HEK293T (cell line): ENCODE measurements around the gene B3GALNT1.

Experiments
- ARNT ChIP-seq: fragments of 450-650 bp; IDR thresholded peaks from 2 replicates; pipeline ENCODE4 v1.6.1; 2017; ENCODE audit warnings: mild to moderate bottlenecking
- BHLHE40 ChIP-seq: fragments of 450-650 bp; IDR thresholded peaks from 2 replicates; pipeline ENCODE4 v1.6.1; 2016; ENCODE audit warnings: mild to moderate bottlenecking, moderate library complexity, borderline replicate concordance
- CTBP1 ChIP-seq: fragments of 450-650 bp; IDR thresholded peaks from 2 replicates; pipeline ENCODE4 v1.6.1; 2016; ENCODE audit warnings: borderline replicate concordance
- ELF4 ChIP-seq: fragments of 450-650 bp; IDR thresholded peaks from 2 replicates; pipeline ENCODE4 v1.6.1; 2017; ENCODE audit warnings: antibody characterized with exemption
- FOXA1 ChIP-seq: fragments of 450-650 bp; IDR thresholded peaks from 2 replicates; pipeline ENCODE4 v1.6.1; 2016; ENCODE audit warnings: mild to moderate bottlenecking
- FOXK2 ChIP-seq: fragments of 450-650 bp; IDR thresholded peaks from 2 replicates; pipeline ENCODE4 v1.6.1; 2016; ENCODE audit warnings: mild to moderate bottlenecking
- HDGF ChIP-seq: fragments of 450-650 bp; IDR thresholded peaks from 2 replicates; pipeline ENCODE4 v1.6.1; 2017; ENCODE audit warnings: antibody characterized with exemption, borderline replicate concordance
- L3MBTL2 ChIP-seq: fragments of 450-650 bp; conservative IDR thresholded peaks from 2 replicates; pipeline ENCODE4 v1.6.1; 2016; ENCODE audit warnings: mild to moderate bottlenecking
- NFRKB ChIP-seq: fragments of 450-650 bp; IDR thresholded peaks from 2 replicates; pipeline ENCODE4 v1.6.1; 2016; ENCODE audit warnings: mild to moderate bottlenecking, moderate library complexity
- SP1 ChIP-seq: fragments of 450-650 bp; IDR thresholded peaks from 2 replicates; pipeline ENCODE4 v1.6.1; 2017

DNA sequence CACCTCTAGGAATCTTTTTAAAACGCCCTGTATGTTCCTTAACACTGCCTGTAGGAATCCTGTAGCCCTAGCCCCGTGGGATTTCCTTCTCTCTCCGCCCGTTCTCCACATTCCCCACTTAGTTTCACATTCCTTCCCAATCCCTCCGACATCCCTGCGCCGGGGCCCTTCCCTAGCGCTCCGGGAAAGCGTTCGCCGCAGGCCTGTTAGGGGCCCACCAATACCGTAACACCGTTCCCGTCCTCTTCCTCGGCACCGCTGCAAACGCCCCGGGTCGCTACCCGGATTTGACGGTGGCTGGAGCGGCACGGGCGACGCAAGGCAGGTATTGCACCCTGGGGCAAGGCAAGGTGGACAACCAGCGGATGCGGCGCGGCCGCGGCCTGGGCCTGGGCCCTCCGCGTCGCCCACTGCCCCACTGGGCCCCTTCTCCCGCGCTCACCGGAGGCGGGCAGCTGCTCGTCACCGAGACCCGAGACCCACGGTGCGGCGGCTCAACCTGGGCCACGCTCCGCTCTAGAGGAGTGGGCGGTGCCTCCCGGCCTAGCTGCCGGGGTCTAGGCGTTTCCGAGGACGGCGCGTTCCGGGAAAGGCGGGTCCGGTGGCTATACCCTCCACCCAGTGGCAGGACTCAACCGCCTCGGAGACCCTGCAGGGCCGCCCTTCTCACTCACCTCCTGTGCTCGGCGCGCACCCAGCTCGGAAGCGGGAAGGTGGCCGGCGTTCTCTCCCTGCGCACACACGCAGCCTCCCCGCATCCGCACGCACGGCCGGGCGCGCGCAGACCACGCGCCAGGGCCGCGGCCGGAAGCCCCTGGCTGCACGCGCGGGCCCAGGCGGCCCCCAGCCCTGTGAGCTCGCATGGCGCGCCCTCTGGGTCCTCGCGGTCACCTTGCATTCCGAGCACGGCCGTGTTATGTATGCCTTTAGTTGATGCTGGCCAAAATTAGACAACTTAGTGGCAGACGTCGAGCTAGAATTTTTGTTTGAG, at the start of gene B3GALNT1:
- no peak for TF ChIP-seq ELF4
- TF ChIP-seq BHLHE40 = no peak
- TF ChIP-seq ARNT = no peak
- TF ChIP-seq FOXK2 = no peak
- no peak for TF ChIP-seq HDGF
- TF ChIP-seq FOXA1 = no peak
- no peak for TF ChIP-seq NFRKB
- no peak for TF ChIP-seq CTBP1
- TF ChIP-seq L3MBTL2 = no peak
- TF ChIP-seq SP1 = no peak
